SK-N-SH treated with all-trans-retinoic acid at 6 μM for 48 hours (cell line): ENCODE measurements around the gene ATP1B3.

Experiments
- ATAC-seq: fragments of 200-7000 bp; cut with Tn5 transposase; 3 replicates; pipeline ENCODE4 v1.9.1; 2020; ENCODE audit warnings: mild to moderate bottlenecking, moderate library complexity
- BACH2 ChIP-seq: fragments of 250-450 bp; sonication (Bioruptor Pico); IDR thresholded peaks from 2 replicates; pipeline ENCODE4 v1.9.0; 2021; ENCODE audit warnings: mild to moderate bottlenecking, borderline replicate concordance
- CREB5 ChIP-seq: fragments of 250-450 bp; sonication (Bioruptor Pico); IDR thresholded peaks from 2 replicates; pipeline ENCODE4 v1.5.1; 2020; ENCODE audit warnings: low read depth, mild to moderate bottlenecking, moderate library complexity
- CSDC2 ChIP-seq: fragments of 250-450 bp; sonication (Bioruptor Pico); IDR thresholded peaks from 2 replicates; pipeline ENCODE4 v1.5.0; 2020; ENCODE audit warnings: mild to moderate bottlenecking, moderate library complexity
- CSRNP3 ChIP-seq: fragments of 250-450 bp; sonication (Bioruptor Pico); IDR thresholded peaks from 2 replicates; pipeline ENCODE4 v1.5.1; 2021; ENCODE audit warnings: mild to moderate bottlenecking, moderate library complexity
- ESRRG ChIP-seq: fragments of 250-450 bp; sonication (Bioruptor Pico); IDR thresholded peaks from 2 replicates; pipeline ENCODE4 v1.6.1; 2021; ENCODE audit warnings: mild to moderate bottlenecking
- GLIS3 ChIP-seq: fragments of 250-450 bp; sonication (Bioruptor Pico); IDR thresholded peaks from 2 replicates; pipeline ENCODE4 v1.5.0; 2020; ENCODE audit warnings: mild to moderate bottlenecking, moderate library complexity
- ISL1 ChIP-seq: fragments of 250-450 bp; sonication (Bioruptor Pico); IDR thresholded peaks from 2 replicates; pipeline ENCODE4 v2.1.2; 2022; ENCODE audit warnings: mild to moderate bottlenecking, moderate library complexity
- OSR1 ChIP-seq: fragments of 250-450 bp; sonication (Bioruptor Pico); IDR thresholded peaks from 2 replicates; pipeline ENCODE4 v1.8.0; 2022; ENCODE audit warnings: moderate library complexity, mild to moderate bottlenecking, inconsistent platforms
- PATZ1 ChIP-seq: fragments of 250-450 bp; sonication (Bioruptor Pico); IDR thresholded peaks from 2 replicates; pipeline ENCODE4 v1.8.0; 2020; ENCODE audit warnings: mild to moderate bottlenecking, moderate library complexity, borderline replicate concordance
- POU6F1 ChIP-seq: fragments of 250-450 bp; sonication (Bioruptor Pico); IDR thresholded peaks from 2 replicates; pipeline ENCODE4 v1.8.0; 2021; ENCODE audit warnings: low read depth, mild to moderate bottlenecking, moderate library complexity, borderline replicate concordance
- PPARA ChIP-seq: fragments of 250-450 bp; sonication (Bioruptor Pico); IDR thresholded peaks from 2 replicates; pipeline ENCODE4 v1.5.0; 2020; ENCODE audit warnings: mild to moderate bottlenecking, borderline replicate concordance
- RARB ChIP-seq: fragments of 250-450 bp; sonication (Bioruptor Pico); IDR thresholded peaks from 2 replicates; pipeline ENCODE4 v1.8.0; 2021; ENCODE audit warnings: mild to moderate bottlenecking, moderate library complexity
- SNAI2 ChIP-seq: fragments of 250-450 bp; sonication (Bioruptor Pico); IDR thresholded peaks from 2 replicates; pipeline ENCODE4 v1.5.0; 2020; ENCODE audit warnings: mild to moderate bottlenecking, moderate library complexity
- TCF4 ChIP-seq: fragments of 250-450 bp; sonication (Bioruptor Pico); IDR thresholded peaks from 2 replicates; pipeline ENCODE4 v1.8.0; 2021; ENCODE audit warnings: mild to moderate bottlenecking, moderate library complexity, borderline replicate concordance
- TOX ChIP-seq: fragments of 250-450 bp; sonication (Bioruptor Pico); IDR thresholded peaks from 2 replicates; pipeline ENCODE4 v1.8.0; 2021; ENCODE audit warnings: mild to moderate bottlenecking, moderate library complexity, borderline replicate concordance
- TSHZ2 ChIP-seq: fragments of 250-450 bp; sonication (Bioruptor Pico); IDR thresholded peaks from 2 replicates; pipeline ENCODE4 v1.5.0; 2020; ENCODE audit warnings: mild to moderate bottlenecking, moderate library complexity
- ZC3H10 ChIP-seq: fragments of 250-450 bp; sonication (Bioruptor Pico); IDR thresholded peaks from 2 replicates; pipeline ENCODE4 v1.5.1; 2021; ENCODE audit warnings: mild to moderate bottlenecking, moderate library complexity
- ZFP3 ChIP-seq: fragments of 250-450 bp; sonication (Bioruptor Pico); IDR thresholded peaks from 2 replicates; pipeline ENCODE4 v1.5.0; 2020; ENCODE audit warnings: mild to moderate bottlenecking, moderate library complexity
- ZFP30 ChIP-seq: fragments of 450-650 bp; formaldehyde crosslinking; IDR thresholded peaks from 2 replicates; pipeline ENCODE4 v1.5.0; 2022; ENCODE audit warnings: mild to moderate bottlenecking, moderate library complexity
- ZNF70 ChIP-seq: fragments of 450-650 bp; formaldehyde crosslinking; IDR thresholded peaks from 2 replicates; pipeline ENCODE4 v1.5.0; 2020; ENCODE audit warnings: mild to moderate bottlenecking, moderate library complexity
- ZNF8 ChIP-seq: fragments of 450-650 bp; formaldehyde crosslinking; IDR thresholded peaks from 2 replicates; pipeline ENCODE4 v1.5.0; 2020; ENCODE audit warnings: mild to moderate bottlenecking, moderate library complexity

ATP1B3 gene

GRCh38 chr3:141965471-141965870 lies 89.0 kb downstream of the ATP1B3 start:
- ATAC-seq, result no peak
- TF ChIP-seq SNAI2 (CRISPR knock-in tag) (no peak), ZNF70 (no peak), RARB (CRISPR knock-in tag) (no peak), TOX (CRISPR knock-in tag) (no peak), ZNF8 (CRISPR knock-in tag) (no peak), CREB5 (CRISPR knock-in tag) (no peak), TCF4 (CRISPR knock-in tag) (no peak), ZFP3 (no peak), OSR1 (CRISPR knock-in tag) (no peak), TSHZ2 (CRISPR knock-in tag) (no peak), CSRNP3 (CRISPR knock-in tag) (no peak)

GRCh38 chr3:141969711-141970110 lies 93.3 kb downstream of the ATP1B3 start:
- TF ChIP-seq GLIS3 (CRISPR knock-in tag), result no peak
- TF ChIP-seq ESRRG (CRISPR knock-in tag), result no peak
- TF ChIP-seq ZC3H10 (CRISPR knock-in tag), result no peak
- TF ChIP-seq PATZ1 (CRISPR knock-in tag), result no peak
- TF ChIP-seq OSR1 (CRISPR knock-in tag), result no peak
- TF ChIP-seq BACH2 (CRISPR knock-in tag), result no peak
- no peak for TF ChIP-seq ZFP30 (CRISPR knock-in tag)
- no peak for TF ChIP-seq CSRNP3 (CRISPR knock-in tag)
- no peak for TF ChIP-seq ZNF8 (CRISPR knock-in tag)
- no peak for TF ChIP-seq CSDC2 (CRISPR knock-in tag)
- no peak for TF ChIP-seq TOX (CRISPR knock-in tag)
- no peak for TF ChIP-seq POU6F1 (CRISPR knock-in tag)
- TF ChIP-seq PPARA (CRISPR knock-in tag), result no peak
- TF ChIP-seq ISL1 (CRISPR knock-in tag), result no peak
- no peak for TF ChIP-seq CREB5 (CRISPR knock-in tag)
- TF ChIP-seq TSHZ2 (CRISPR knock-in tag), result no peak
- ATAC-seq, result no peak
